PC-9 (cell line): ENCODE results near the gene TNIK. TPM values are rescaled to one million over a fixed set of nuclear protein-coding genes. Genes with fewer than 3 reads are reported as not detected.

Experiments used
- BruUV-seq: library from RNA; stranded (reverse); fragments of 400-500 nt; replicated peaks from 2 replicates; lab custom pipeline; 2021; lab: Mats Ljungman, UMichigan
- CTCF ChIA-PET: fragments of 300-600 bp; sonication (Branson Sonifier 250); formaldehyde crosslinking; loops from one replicate; lab custom pipeline; 2022; ENCODE audit warnings: antibody characterized with exemption; lab: Charles Lee
- POLR2A ChIA-PET: fragments of 300-600 bp; sonication (Branson Sonifier 250); formaldehyde crosslinking; loops from one replicate; lab custom pipeline; 2022; ENCODE audit warnings: antibody characterized with exemption; ENCODE audit not compliant: unreplicated experiment; lab: Charles Lee
- DNase-seq, 2 experiments: peaks; one replicate each; pipeline versions ENCODE4 v3.0.0 to v3.0.0-alpha.2; 2015 to 2022; ENCODE audit warnings: mixed read lengths in 1 of 2
- H2AFZ ChIP-seq: fragments of 200-600 bp; sonication (generic); 2 replicates; pipeline ENCODE4 v1.8.1; 2017; ENCODE audit warnings: antibody characterized with exemption
- H3F3A ChIP-seq: fragments of 200-600 bp; sonication (generic); 2 replicates; pipeline ENCODE4 v1.8.1; 2017; ENCODE audit warnings: antibody characterized with exemption, mild to moderate bottlenecking, low read depth; ENCODE audit not compliant: insufficient read depth
- H3K27ac ChIP-seq: fragments of 200-600 bp; sonication (generic); 2 replicates; pipeline ENCODE4 v1.6.1; 2016; ENCODE audit warnings: mixed run types
- H3K27me3 ChIP-seq: fragments of 200-600 bp; sonication (generic); 2 replicates; pipeline ENCODE4 v1.6.1; 2016; ENCODE audit warnings: low read depth, mixed run types; ENCODE audit not compliant: insufficient read depth
- H3K36me3 ChIP-seq: fragments of 200-600 bp; sonication (generic); 2 replicates; pipeline ENCODE4 v1.6.1; 2016; ENCODE audit warnings: low read depth, mixed run types
- H3K4me1 ChIP-seq: fragments of 200-600 bp; sonication (generic); replicated peaks from 2 replicates; pipeline ENCODE4 v1.6.1; 2016; ENCODE audit warnings: mixed run types; ENCODE audit not compliant: insufficient read depth
- H3K4me2 ChIP-seq: fragments of 200-600 bp; sonication (generic); 2 replicates; pipeline ENCODE4 v1.6.1; 2017; ENCODE audit warnings: mixed run types
- H3K4me3 ChIP-seq: fragments of 200-600 bp; sonication (generic); 2 replicates; pipeline ENCODE4 v1.6.1; 2016; ENCODE audit warnings: mixed run types
- H3K79me2 ChIP-seq: fragments of 200-600 bp; sonication (generic); 2 replicates; pipeline ENCODE4 v1.6.1; 2017; ENCODE audit warnings: low read depth, mixed run types
- H3K9me2 ChIP-seq: fragments of 200-600 bp; sonication (generic); 2 replicates; pipeline ENCODE4 v1.8.1; 2017; ENCODE audit warnings: mild to moderate bottlenecking; ENCODE audit not compliant: insufficient read depth
- H3K9me3 ChIP-seq: fragments of 200-600 bp; sonication (generic); 2 replicates; pipeline ENCODE4 v1.8.1; 2016; ENCODE audit warnings: low read depth; ENCODE audit not compliant: insufficient read depth
- H4K20me1 ChIP-seq: fragments of 200-600 bp; sonication (generic); 2 replicates; pipeline ENCODE4 v1.8.1; 2017; ENCODE audit not compliant: insufficient read depth
- CTCF ChIP-seq: fragments of 200-600 bp; sonication (generic); conservative IDR thresholded peaks from 2 replicates; pipeline ENCODE4 v1.6.1; 2017; ENCODE audit warnings: mixed run types, antibody characterized with exemption, mild to moderate bottlenecking, moderate library complexity
- EZH2 ChIP-seq: fragments of 200-600 bp; sonication (generic); IDR thresholded peaks from 2 replicates; pipeline ENCODE4 v1.8.0; 2017; ENCODE audit warnings: antibody characterized with exemption, low read depth
- intact Hi-C: fragments of 100-400 bp; cut with micrococcal nuclease; formaldehyde crosslinking; loops from one replicate; pipeline ENCODE4 v1.10.0; 2022; ENCODE audit not compliant: unreplicated experiment
- total RNA-seq: library from RNA; stranded (reverse); gene quantifications from 2 replicates; pipeline ENCODE4 v1.2.3, GENCODE V29; 2021

Gene TNIK
- total RNA-seq, 1 experiment from 2014 or later: 30.7 TPM

GRCh38 chr3:171038342-171038741, 421.9 kb downstream of the TNIK start:
- H3F3A ChIP-seq: no peaks in the 10 kb centered on the region
- H3K27me3 ChIP-seq: no peaks in the 10 kb centered on the region
- no peak overlapping the region for H3K4me2 ChIP-seq
- H3K27ac ChIP-seq: no peak overlapping the region
- intact Hi-C loops: no loop called here
- no peak overlapping the region for H2AFZ ChIP-seq
- POLR2A ChIA-PET: no interaction called here
- H3K79me2 ChIP-seq: no peaks in the 10 kb centered on the region
- CTCF ChIA-PET: no interaction called here
- DNase-seq: no peak
- no peaks in the 10 kb centered on the region for H3K36me3 ChIP-seq
- no peak overlapping the region for H3K4me3 ChIP-seq
- no peak for TF ChIP-seq CTCF
- TF ChIP-seq EZH2: no peak
- no peaks in the 10 kb centered on the region for H4K20me1 ChIP-seq
- no peaks in the 10 kb centered on the region for H3K9me2 ChIP-seq
- no TSS peak for BruUV-seq
- no peaks in the 10 kb centered on the region for H3K9me3 ChIP-seq
- H3K4me1 ChIP-seq: no peaks in the 10 kb centered on the region

GRCh38 chr3:171028779-171029232, 431.4 kb downstream of the TNIK start:
- POLR2A ChIA-PET: interaction anchor here (0.6 kb wide), 1 partner anchor 743 kb away, joined by 3 read pairs; no protein-coding TSS in a partner anchor
- no peaks in the 10 kb centered on the region for H4K20me1 ChIP-seq
- H3K27ac ChIP-seq: peak overlapping the region; percentile 36
- peak overlapping the region; percentile 74 for H3K4me2 ChIP-seq
- H3K9me2 ChIP-seq: no peaks in the 10 kb centered on the region; the same call in 1 of the 2 replicates
- CTCF ChIA-PET: interaction anchor here (0.7 kb wide), 1 partner anchor 67 kb away, joined by 4 read pairs; no protein-coding TSS in a partner anchor
- peak overlapping the region; percentile 48; the same call in 1 of the 2 replicates for H3K4me3 ChIP-seq
- H3K9me3 ChIP-seq: no peaks in the 10 kb centered on the region
- DNase-seq: peak; percentile 43 to 81
- intact Hi-C loops: loop anchor here (2.0 kb wide), 1 partner anchor 22 kb away; no protein-coding TSS in a partner anchor
- peaks cover 13% of the 10 kb centered on the region; the same call in 1 of the 2 replicates for H3F3A ChIP-seq
- BruUV-seq: no TSS peak
- H3K79me2 ChIP-seq: no peaks in the 10 kb centered on the region
- TF ChIP-seq CTCF (no peak), EZH2 (no peak)
- no peaks in the 10 kb centered on the region for H3K36me3 ChIP-seq
- H3K4me1 ChIP-seq: peaks cover 11% of the 10 kb centered on the region
- peak overlapping the region; percentile 76 for H2AFZ ChIP-seq
- no peaks in the 10 kb centered on the region for H3K27me3 ChIP-seq

GRCh38 chr3:171028025-171028778, 432.0 kb downstream of the TNIK start:
- H3K36me3 ChIP-seq: no peaks in the 10 kb centered on the region
- TF ChIP-seq EZH2: no peak
- no peak for TF ChIP-seq CTCF
- BruUV-seq: no TSS peak
- CTCF ChIA-PET: no interaction called here
- POLR2A ChIA-PET: interaction anchor here (0.6 kb wide), 1 partner anchor 743 kb away, joined by 3 read pairs; no protein-coding TSS in a partner anchor
- peak overlapping the region; percentile 36 for H3K27ac ChIP-seq
- H4K20me1 ChIP-seq: no peaks in the 10 kb centered on the region
- peaks cover 11% of the 10 kb centered on the region for H3K4me1 ChIP-seq
- H2AFZ ChIP-seq: peak overlapping the region; percentile 76
- intact Hi-C loops: loop anchor here (2.0 kb wide), 1 partner anchor 23 kb away; no protein-coding TSS in a partner anchor
- DNase-seq: peak; percentile 61 to 76
- peak overlapping the region; percentile 48; the same call in 1 of the 2 replicates for H3K4me3 ChIP-seq
- H3K9me2 ChIP-seq: no peaks in the 10 kb centered on the region; the same call in 1 of the 2 replicates
- no peaks in the 10 kb centered on the region for H3K79me2 ChIP-seq
- H3K9me3 ChIP-seq: no peaks in the 10 kb centered on the region
- peak overlapping the region; percentile 74 for H3K4me2 ChIP-seq
- peaks cover 13% of the 10 kb centered on the region; the same call in 1 of the 2 replicates for H3F3A ChIP-seq
- no peaks in the 10 kb centered on the region for H3K27me3 ChIP-seq
